ENCODE results near the gene CFAP57.

CFAP57 gene

GRCh38 chr1:43288058-43288784, 116.1 kb downstream of the CFAP57 start:
- TF ChIP-seq POLR2A (IDR thresholded peaks at IDR 0.05; ENCODE audit: low read length) (no peak), GATA1 (IDR thresholded peaks at IDR 0.05; ENCODE audit: low read depth, low read length) (no peak)
- DNase-seq: no peak

- no peak for DNase-seq
- TF ChIP-seq POLR2A (IDR thresholded peaks at IDR 0.05; ENCODE audit: low read length) (no peak), GATA1 (IDR thresholded peaks at IDR 0.05; ENCODE audit: low read depth, low read length) (no peak)
Observed at GRCh38 chr1:43288785-43289706, 116.9 kb downstream of the CFAP57 start.

DNA sequence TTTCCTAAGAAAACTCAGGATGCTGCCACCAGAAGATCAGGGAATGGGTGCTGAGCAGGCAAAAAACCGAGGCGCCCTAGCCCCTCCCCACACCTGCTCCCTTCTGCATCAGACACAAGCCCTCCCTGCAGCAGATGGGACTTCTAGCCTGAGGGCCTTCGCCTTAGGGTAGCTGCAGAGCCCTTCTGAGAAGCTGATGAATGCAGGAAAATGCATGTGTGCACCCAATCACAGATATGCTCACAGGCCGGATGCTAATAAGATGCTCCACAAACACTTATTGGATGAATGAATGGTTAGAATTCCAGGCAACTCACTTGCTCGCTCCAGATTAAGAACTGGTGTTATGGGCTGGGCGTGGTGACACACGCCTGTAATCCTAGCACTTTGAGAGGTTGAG, 120.1 kb downstream of the CFAP57 start:
- TF ChIP-seq GATA1 (IDR thresholded peaks at IDR 0.05; ENCODE audit: low read depth, low read length) (no peak), POLR2A (IDR thresholded peaks at IDR 0.05; ENCODE audit: low read length) (no peak)
- DNase-seq: no peak

DNA sequence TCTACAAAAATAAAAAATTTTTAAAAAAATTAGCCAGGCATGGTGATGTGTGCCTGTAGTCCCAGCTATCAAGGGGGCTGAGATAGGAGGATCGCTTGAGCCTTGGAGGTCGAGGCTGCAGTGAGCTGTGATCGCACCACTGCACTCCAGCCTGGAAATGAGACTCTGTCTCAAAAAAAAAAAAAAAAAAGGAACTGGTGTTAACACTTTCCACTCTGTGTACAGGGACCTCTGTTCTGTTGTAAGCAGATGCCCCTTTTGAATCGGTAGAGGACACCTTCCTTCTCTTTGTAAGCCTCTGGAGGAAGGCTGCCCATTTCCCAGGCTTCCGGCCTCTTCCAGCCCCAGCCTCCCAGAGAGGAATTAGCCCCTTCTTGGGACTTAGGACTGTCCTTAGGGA, 120.5 kb downstream of the CFAP57 start:
- TF ChIP-seq POLR2A (IDR thresholded peaks at IDR 0.05; ENCODE audit: low read length): no peak
- no peak for TF ChIP-seq GATA1 (IDR thresholded peaks at IDR 0.05; ENCODE audit: low read depth, low read length)
- no peak for DNase-seq

DNA sequence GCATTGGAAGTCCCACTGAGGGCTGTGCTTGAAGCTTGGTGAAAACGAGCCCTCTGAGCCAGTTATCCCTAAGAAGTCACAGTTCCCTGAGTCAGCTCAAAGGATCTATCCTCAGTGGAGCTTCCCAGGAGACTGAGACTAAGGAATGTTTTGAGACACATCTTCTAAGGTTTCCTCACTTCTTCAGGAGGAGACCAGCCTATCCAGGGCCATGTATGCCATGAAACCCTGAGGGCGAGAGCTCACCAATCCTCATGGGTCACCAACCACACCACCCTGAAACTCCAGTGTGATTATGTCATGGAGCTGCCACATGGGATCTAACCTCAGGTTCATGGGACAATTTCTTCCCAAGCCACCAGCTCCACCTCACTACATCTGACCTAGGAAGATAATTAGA, 121.0 kb downstream of the CFAP57 start:
- no peak for DNase-seq
- TF ChIP-seq GATA1 (IDR thresholded peaks at IDR 0.05; ENCODE audit: low read depth, low read length): no peak
- TF ChIP-seq POLR2A (IDR thresholded peaks at IDR 0.05; ENCODE audit: low read length): no peak

DNA sequence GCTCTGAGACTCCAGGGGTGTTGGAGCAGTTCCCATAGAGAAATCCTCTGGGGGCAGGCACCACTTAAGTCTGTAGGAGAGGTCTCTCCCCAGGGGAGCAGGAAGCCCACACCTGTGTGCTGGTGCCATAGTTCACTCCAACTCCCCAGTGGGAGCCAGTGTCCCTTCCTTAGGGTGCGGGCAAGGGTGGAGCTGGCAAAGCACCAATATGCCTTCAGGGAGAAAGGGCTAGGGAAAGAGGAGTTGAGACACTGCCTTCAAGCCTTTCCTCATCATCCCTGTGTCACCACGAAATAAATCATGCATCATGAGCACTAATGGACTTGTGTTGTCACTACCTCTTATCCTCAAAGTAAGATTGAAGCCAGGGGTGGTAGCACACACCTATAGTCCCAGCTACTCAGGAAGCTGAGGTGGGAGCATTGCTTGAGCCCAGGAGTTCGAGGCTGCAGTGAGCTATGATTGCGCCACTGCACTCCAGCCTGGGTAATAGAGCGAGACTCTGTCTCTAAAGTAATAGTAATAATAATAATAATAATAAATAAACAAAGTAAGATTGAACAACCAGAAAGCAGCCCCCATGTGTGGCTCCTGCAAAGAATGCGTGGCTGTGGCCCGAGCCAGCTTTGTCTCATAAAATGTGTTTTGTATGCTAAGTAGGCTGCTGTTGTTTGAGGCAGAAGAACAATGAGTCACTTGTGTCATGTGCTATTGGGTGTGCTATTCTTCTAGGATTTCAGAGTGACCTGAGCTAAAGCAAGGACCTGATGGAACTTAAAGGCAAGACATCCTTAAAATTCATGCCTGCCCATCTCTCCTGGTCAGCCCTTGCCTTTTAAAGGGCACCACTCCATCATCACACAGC, 122.0 kb downstream of the CFAP57 start:
- TF ChIP-seq POLR2A (IDR thresholded peaks at IDR 0.05; ENCODE audit: low read length) (no peak), GATA1 (IDR thresholded peaks at IDR 0.05; ENCODE audit: low read depth, low read length) (no peak)
- DNase-seq: no peak

GRCh38 chr1:43294761-43295160, 122.6 kb downstream of the CFAP57 start:
- no peak for DNase-seq
- TF ChIP-seq GATA1 (IDR thresholded peaks at IDR 0.05; ENCODE audit: low read depth, low read length) (no peak), POLR2A (IDR thresholded peaks at IDR 0.05; ENCODE audit: low read length) (no peak)

DNA sequence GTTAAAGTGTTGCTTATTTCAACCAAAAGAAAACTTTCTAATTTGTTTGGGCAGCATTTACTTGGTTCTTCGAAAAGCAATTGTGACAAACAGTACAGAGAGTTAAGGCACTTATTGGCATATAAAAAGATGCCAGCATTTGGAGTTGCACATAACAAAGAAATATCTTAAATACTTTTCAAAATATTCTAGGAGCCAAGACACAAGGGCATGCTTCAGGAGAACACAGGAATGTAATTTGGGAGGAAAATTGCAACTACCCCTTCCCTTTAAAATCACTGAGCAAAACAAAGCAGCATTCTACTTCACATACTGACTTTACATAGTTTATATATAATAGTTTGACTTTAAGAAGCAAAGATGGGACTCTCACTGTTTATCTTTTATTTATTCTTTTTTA, 124.1 kb downstream of the CFAP57 start:
- DNase-seq: no peak
- TF ChIP-seq GATA1 (IDR thresholded peaks at IDR 0.05; ENCODE audit: low read depth, low read length) (no peak), POLR2A (IDR thresholded peaks at IDR 0.05; ENCODE audit: low read length) (no peak)

DNA sequence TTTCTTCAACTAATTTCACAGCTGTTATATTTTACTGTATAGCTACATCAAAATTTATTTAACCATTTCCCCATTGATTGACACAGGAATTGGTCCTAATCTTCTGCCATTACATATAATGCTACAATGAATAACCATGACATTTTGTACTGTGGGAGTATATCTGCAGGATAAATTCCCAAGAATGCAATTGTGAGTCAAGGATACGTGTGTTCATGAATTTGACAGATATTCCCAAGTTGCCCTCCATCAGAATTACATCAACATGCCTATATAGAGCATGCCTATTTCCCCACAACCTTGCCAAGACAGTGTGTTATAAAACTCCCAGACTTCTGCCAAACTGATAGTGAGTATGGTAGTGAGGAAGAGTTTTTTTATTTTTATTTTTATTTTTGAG, 125.9 kb downstream of the CFAP57 start:
- no peak for DNase-seq
- no peak for TF ChIP-seq POLR2A (IDR thresholded peaks at IDR 0.05; ENCODE audit: low read length)
- no peak for TF ChIP-seq GATA1 (IDR thresholded peaks at IDR 0.05; ENCODE audit: low read depth, low read length)

DNA sequence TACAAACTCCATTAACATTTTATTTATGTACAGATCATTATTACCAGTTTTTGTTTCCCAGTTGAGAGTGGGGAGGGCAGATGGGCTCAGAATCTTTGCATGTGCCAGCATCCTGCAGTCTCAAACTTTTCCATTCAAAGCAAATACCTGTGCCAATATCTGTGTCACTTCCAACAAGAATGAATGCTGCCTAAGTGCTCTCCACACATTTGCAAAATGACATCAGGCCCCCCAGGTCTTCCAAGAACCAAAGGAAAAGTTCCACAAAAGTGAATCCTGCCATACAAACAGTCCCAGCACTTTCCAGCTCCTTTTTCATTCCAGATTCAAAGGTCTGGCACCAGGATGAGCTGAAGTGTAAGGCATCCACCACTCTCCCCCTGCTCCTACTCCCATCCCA, 127.0 kb downstream of the CFAP57 start:
- TF ChIP-seq POLR2A (IDR thresholded peaks at IDR 0.05; ENCODE audit: low read length): no peak
- no peak for TF ChIP-seq GATA1 (IDR thresholded peaks at IDR 0.05; ENCODE audit: low read depth, low read length)
- no peak for DNase-seq

- TF ChIP-seq POLR2A (IDR thresholded peaks at IDR 0.05; ENCODE audit: low read length) (no peak), GATA1 (IDR thresholded peaks at IDR 0.05; ENCODE audit: low read depth, low read length) (no peak)
- DNase-seq: no peak
Observed at GRCh38 chr1:43300378-43301094, 128.4 kb downstream of the CFAP57 start, which contains the start of gene TIE1. Gene TIE1, plus strand, starts transcription at chr1:43300982. Its CDS starts 90 bp downstream, at chr1:43301072.

- TF ChIP-seq POLR2A (IDR thresholded peaks at IDR 0.05; ENCODE audit: low read length) (no peak), GATA1 (IDR thresholded peaks at IDR 0.05; ENCODE audit: low read depth, low read length) (no peak)
- DNase-seq: no peak
Observed at GRCh38 chr1:43302201-43302600, 130.1 kb downstream of the CFAP57 start.
